HG02759 (cell line): ENCODE results near the gene NUDT13.

Source experiments
- ATAC-seq: cut with Tn5 transposase; IDR thresholded peaks from one replicate; pipeline ENCODE4 v1.9.1; 2021; ENCODE audit warnings: mild to moderate bottlenecking, moderate library complexity; ENCODE audit not compliant: unreplicated experiment

The NUDT13 gene

GRCh38 chr10:73110345-73110849, at the start of gene NUDT13:
Gene NUDT13 (plus strand): TSS chr10:73110455. CDS start chr10:73114366, 3,911 bp downstream.
- ATAC-seq, result peak; percentile 65

GRCh38 chr10:73060738-73061635, 49.3 kb upstream of the NUDT13 start:
- no peak for ATAC-seq

GRCh38 chr10:73061743-73062142, 48.5 kb upstream of the NUDT13 start:
- ATAC-seq, result no peak

- no peak for ATAC-seq
Measured at GRCh38 chr10:73065441-73065840, 44.8 kb upstream of the NUDT13 start.

DNA sequence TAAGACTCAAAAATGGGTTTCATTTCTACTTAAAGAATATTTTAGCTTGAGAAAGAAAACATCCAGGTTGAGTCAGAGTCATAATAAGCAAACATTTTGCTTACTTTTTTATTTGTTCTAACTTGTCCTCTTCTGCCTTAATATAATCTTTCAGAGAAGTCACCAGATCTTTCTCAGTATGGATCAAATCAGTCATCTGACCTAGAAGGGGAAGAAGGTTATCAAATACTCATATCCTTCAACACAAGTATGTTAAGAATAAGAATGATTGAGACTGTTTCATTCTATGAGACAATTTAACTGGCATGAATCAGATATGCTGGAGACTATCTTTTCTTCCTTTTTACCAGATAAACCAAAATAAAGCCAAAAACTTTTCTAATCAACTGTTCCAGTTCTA, 36.6 kb upstream of the NUDT13 start:
- no peak for ATAC-seq

- no peak for ATAC-seq
Measured at GRCh38 chr10:73075829-73076228, 34.4 kb upstream of the NUDT13 start.

DNA sequence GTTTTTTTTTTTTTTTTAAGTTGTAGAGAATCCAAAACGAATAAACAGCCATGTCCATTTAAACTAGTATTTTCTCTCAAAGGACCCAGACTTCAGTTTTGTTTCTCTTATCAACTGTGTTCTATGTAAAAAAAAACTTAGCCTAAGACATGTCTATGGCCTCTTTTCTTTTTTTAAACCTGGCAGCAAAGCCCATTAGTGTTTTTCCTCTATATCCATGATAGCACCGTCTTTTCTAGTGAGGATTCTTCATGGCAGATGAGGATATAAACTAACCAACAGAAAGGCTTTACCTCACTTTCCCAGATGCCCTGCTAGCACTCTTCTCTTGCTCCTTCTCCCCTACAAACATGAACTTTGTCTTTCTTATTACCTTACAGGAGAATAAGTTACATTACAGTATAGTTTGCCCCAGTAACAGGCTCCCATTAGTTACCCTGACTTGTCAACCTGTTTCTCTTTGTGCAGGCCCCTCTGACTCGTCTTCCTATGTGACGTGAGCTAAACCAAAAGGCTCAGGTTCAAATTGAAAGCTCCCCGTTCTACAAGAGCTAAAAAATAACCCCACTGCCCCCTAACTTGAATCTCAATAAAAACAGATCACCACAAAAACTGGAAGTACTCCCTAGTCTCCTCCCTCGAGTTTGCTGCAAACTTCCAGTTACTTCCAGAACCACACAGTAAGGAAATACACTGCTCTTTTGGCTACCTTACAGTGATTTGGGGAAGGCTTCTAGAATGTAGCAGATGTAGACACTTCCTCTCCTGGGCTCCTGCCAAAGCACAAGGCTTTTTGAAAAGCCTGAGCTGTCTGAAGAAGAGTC, 33.7 kb upstream of the NUDT13 start:
- ATAC-seq, result no peak

GRCh38 chr10:73079779-73080541, 30.3 kb upstream of the NUDT13 start:
- peak; percentile 80 for ATAC-seq

DNA sequence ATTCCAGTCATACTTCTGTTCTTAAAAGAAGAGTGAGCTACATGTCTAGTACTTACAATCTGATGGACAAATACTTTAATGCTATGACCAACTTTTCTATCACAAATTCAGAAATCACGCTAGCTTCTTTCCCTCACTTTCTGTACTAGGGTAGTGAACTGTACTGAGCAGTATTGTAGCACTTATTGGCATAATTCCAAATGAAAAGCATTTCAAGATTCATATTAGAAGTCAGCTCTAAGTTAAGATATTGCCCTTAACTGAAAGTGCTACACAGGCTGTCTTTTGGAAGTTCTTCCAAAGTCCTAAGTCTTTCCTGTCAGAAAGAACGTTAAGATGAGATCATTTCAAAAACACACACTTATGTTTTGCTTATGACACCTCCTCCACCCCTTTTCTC, 27.0 kb upstream of the NUDT13 start:
- no peak for ATAC-seq

DNA sequence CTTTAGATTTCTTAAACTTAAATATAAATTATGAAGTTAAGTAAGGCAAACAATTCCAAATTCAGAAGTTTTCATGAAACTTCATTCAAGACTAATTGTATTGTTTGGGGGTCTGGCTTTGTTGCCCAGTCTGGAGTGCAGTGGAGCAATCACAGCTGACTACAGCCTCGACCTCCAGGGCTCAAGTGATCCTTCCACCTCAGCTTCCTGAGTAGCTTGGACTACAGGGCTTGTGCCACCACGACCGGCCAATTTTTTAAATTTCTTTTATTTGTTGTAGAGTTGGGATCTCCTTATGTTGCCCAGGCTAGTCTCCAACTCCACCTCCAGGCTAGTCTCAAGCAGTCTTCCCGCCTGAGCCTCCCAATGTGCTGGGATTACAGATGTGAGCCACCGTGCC, 26.0 kb upstream of the NUDT13 start:
- no peak for ATAC-seq

- no peak for ATAC-seq
Measured at GRCh38 chr10:73086816-73087215, 23.4 kb upstream of the NUDT13 start.

DNA sequence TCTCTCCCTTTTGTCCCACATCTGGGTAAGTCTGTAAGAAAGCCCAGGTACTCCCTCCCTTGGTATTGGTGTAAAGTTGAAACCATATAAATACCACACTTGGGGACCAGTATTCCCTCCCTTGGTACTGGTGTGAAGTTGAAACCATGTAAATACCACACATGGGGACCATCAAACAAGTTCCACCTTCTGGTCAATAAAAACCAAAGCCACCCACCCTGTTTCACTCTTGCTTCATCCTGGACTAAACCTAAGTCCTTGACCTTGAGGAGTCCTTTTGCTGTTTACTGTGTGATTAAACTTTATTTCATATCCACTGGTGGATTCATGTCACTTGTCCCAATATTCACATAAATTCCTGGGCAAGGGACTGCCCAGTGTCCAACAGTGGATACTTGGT, 22.0 kb upstream of the NUDT13 start:
- ATAC-seq, result no peak

GRCh38 chr10:73092830-73093229, 17.4 kb upstream of the NUDT13 start:
- no peak for ATAC-seq

DNA sequence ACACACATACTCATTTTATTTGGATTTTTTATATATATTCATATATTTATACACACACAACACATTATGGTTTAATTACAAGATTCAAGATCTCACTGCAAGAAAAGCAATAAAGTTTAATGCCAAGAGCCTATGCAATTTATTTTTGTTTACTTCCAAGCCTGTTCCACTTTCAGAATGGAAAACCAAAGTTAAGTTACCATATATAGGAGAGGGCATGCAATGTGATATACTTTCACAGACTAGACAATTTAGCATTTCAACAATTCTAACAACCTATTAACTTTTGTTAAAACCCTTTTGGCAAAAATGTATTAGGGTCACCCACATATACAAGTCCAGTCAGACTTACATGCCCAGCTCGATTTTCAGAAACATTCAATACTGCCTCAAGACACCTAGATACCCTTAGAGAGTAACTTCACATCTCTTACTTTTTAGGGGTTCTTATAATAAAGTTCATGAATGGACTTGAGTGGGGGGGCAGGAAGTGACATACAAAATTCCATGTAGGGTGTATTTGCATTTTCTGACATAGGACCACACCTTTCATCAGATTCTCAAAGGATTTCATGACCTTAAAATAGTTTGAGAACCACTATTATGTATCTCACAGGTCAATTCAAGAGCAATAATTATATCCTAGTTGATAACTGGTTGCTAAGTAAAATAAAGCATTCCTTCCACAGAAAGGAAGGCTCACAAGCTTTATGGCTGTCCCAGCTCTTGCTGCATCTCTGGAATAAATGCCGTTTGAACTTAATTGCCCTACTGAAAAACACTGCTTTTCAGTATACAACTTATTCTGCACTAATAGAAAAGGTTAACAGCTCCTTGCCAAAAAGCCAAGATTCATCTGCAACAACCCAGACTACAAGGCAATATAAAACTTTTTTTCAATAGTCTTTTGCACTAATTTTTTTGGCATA, 16.1 kb upstream of the NUDT13 start:
- no peak for ATAC-seq

DNA sequence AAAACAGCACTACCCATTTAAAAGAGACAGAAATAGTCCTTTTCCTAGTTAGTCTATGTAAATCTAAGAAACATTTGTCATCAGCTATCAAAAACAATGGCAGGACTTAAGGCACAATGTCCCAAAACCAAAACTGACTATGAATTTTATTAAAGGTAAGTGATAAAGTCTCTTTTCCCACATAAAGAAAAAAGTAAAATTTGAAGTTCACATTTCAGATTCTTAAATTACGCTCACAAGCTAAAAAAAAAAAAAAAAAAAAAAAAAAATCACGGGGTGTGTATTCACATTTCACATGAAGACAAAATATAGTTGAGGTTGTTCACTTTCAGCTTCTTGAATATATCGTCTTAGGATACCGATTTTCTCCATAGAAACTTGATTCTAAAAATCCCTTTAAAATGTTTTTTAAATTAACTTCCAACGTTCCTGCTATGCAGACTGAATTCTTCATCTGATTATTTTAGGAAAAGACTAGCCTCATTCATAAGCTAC, 15.2 kb upstream of the NUDT13 start:
- ATAC-seq, result no peak

DNA sequence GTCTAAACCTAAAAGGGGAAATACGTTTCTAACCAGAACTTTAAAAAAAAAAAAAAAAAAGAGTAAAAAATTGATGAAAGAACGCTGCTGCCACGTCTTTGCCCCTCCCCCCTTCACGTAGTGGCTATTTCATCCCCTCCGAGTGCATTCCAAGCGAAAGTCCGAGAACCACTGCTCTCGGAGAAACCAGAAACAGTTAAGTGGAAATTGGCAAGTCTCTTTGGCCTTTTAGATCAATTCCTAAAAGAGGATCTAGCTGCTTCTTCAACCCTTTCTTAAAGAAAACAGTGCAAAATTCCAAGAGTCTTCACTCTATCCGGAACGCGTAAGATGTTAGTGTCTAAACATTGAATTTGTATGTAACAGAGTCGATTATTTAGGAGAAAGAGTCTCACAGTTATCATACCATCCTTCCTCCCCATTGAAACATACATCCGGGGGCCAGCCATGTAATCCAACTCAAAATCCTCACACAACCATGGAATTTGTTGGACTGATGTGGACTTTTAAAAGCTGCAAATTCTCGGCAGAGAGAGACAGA, 14.7 kb upstream of the NUDT13 start:
- no peak for ATAC-seq

GRCh38 chr10:73096041-73096448, 14.2 kb upstream of the NUDT13 start:
- peak; percentile 29 for ATAC-seq

GRCh38 chr10:73096449-73097304, 13.6 kb upstream of the NUDT13 start, which contains the start of gene P4HA1:
Gene P4HA1 (minus strand): TSS chr10:73096866. CDS start chr10:73074883, 21,983 bp downstream.
- ATAC-seq, result peak; percentile 89
